BJ (cell line): Measurements from ENCODE around the gene STARD9. TPM values are rescaled to one million over a fixed set of nuclear protein-coding genes. Genes with fewer than 3 reads are reported as not detected.

ENCODE experiments used
- CTCF ChIA-PET: fragments of 350-600 bp; formaldehyde crosslinking; extraction: SDS; loops from one replicate; lab custom pipeline; 2021; ENCODE audit warnings: antibody characterized with exemption, inconsistent platforms; lab: Yijun Ruan, JAX
- POLR2A ChIA-PET: fragments of 300-600 bp; sonication (Branson Sonifier 250); formaldehyde crosslinking; extraction: SDS; loops from one replicate; lab custom pipeline; 2021; ENCODE audit warnings: antibody characterized with exemption; lab: Charles Lee
- DNase-seq: peaks from one replicate; pipeline ENCODE4 v3.0.0-alpha.2; 2011; ENCODE audit warnings: low read depth
- H3K27me3 ChIP-seq: 2 replicates; pipeline ENCODE4 v1.6.0; 2011; ENCODE audit warnings: low read length; ENCODE audit not compliant: control insufficient read depth, insufficient read depth
- H3K36me3 ChIP-seq: 2 replicates; pipeline ENCODE4 v1.5.1; 2011; ENCODE audit warnings: low read length; ENCODE audit not compliant: control insufficient read depth, insufficient read depth
- H3K4me3 ChIP-seq: 2 replicates; pipeline ENCODE4 v1.5.1; 2011; ENCODE audit warnings: low read depth, mild to moderate bottlenecking, control low read depth, low read length
- CTCF ChIP-seq: IDR thresholded peaks from 2 replicates; pipeline ENCODE4 v1.5.1; 2011; ENCODE audit warnings: low read depth, mild to moderate bottlenecking, control low read depth, inconsistent platforms, low read length, moderate library complexity; ENCODE audit not compliant: insufficient read depth
- polyA plus RNA-seq: library from polyadenylated mRNA; depleted of rRNA; stranded (reverse); fragments of >200 nt; gene quantifications from 2 replicates; pipeline ENCODE4 v1.2.3, GENCODE V29; 2011

Gene STARD9
- polyA plus RNA-seq, 1 experiment: 2.3 TPM

GRCh38 chr15:42712584-42712983 lies 137.2 kb downstream of the STARD9 start:
- ChIA-PET POLR2A (no interaction called here), CTCF (interaction anchor here (1.0 kb wide), 1 partner anchor 210 kb away, joined by 4 read pairs; no protein-coding TSS in a partner anchor)
- H3K27me3 ChIP-seq: no peaks in the 10 kb centered on the region
- DNase-seq: no peak
- no peaks in the 10 kb centered on the region for H3K36me3 ChIP-seq
- no peak overlapping the region for H3K4me3 ChIP-seq
- no peak for TF ChIP-seq CTCF

GRCh38 chr15:42716125-42716524 lies 140.7 kb downstream of the STARD9 start:
- no peak for TF ChIP-seq CTCF
- DNase-seq: no peak
- ChIA-PET CTCF (interaction anchor here (0.6 to 2.3 kb wide), 5 partner anchors 10 to 364 kb away, joined by 3 to 16 read pairs (median 4); no protein-coding TSS in a partner anchor), POLR2A (no interaction called here)
- no peaks in the 10 kb centered on the region for H3K27me3 ChIP-seq
- no peak overlapping the region for H3K4me3 ChIP-seq
- H3K36me3 ChIP-seq: peaks cover 11% of the 10 kb centered on the region

DNA sequence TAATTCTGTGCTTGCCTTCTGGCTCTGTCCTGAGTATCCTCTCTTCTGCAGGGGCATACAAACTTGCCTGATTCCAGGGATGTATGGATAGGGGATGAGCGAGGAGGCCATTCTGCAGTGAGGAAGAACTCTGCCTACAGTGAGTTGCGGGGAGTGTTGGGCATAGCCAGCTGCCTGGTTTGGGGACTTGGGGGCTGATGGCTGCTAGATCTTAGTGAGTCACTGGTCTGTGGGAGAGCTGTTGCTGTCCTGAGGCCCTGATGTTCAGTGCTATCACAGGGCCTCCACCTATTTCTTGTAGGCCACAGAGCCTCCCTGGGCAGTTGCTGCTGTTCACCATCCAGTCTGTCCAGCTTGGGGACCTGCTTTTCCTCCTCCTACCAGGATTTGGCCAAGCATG lies 141.2 kb downstream of the STARD9 start:
- peaks cover 11% of the 10 kb centered on the region for H3K36me3 ChIP-seq
- no peak for DNase-seq
- no peak overlapping the region for H3K4me3 ChIP-seq
- H3K27me3 ChIP-seq: no peaks in the 10 kb centered on the region
- no peak for TF ChIP-seq CTCF
- CTCF ChIA-PET: interaction anchor here (0.6 to 2.3 kb wide), 5 partner anchors 10 to 364 kb away, joined by 3 to 16 read pairs (median 4); no protein-coding TSS in a partner anchor
- POLR2A ChIA-PET: no interaction called here

GRCh38 chr15:42719043-42719442 lies 143.6 kb downstream of the STARD9 start:
- Histone ChIP-seq H3K4me3 (no peak overlapping the region), H3K27me3 (no peaks in the 10 kb centered on the region), H3K36me3 (peaks cover 14% of the 10 kb centered on the region)
- no peak for DNase-seq
- ChIA-PET CTCF (interaction anchor here (0.6 to 1.4 kb wide), 2 partner anchors 33 to 207 kb away, joined by 3 to 4 read pairs; no protein-coding TSS in a partner anchor), POLR2A (no interaction called here)
- TF ChIP-seq CTCF: no peak

- Histone ChIP-seq H3K4me3 (no peak overlapping the region), H3K36me3 (peaks cover 17% of the 10 kb centered on the region), H3K27me3 (no peaks in the 10 kb centered on the region)
- no peak for DNase-seq
- CTCF ChIA-PET: interaction anchor here (0.7 to 1.4 kb wide), 3 partner anchors 24 to 209 kb away, joined by 3 to 4 read pairs (median 4); no protein-coding TSS in a partner anchor
- TF ChIP-seq CTCF: no peak
- POLR2A ChIA-PET: no interaction called here
Observed at GRCh38 chr15:42720071-42720470, 144.7 kb downstream of the STARD9 start.
